B cell (primary cell): ENCODE measurements around the gene GNA15. TPM values are rescaled to one million over a fixed set of nuclear protein-coding genes. Genes with fewer than 3 reads are reported as not detected.

Source experiments
- ATAC-seq: fragments of 200-7000 bp; cut with Tn5 transposase; one replicate; pipeline ENCODE4 v1.10.0; 2021; ENCODE audit warnings: low read depth, mild to moderate bottlenecking, moderate number of reproducible peaks, moderate library complexity
- CTCF ChIA-PET: fragments of 350-600 bp; sonication (Branson Sonifier 250); formaldehyde crosslinking; loops from one replicate; lab custom pipeline; 2021; ENCODE audit warnings: antibody characterized with exemption, inconsistent platforms; lab: Charles Lee
- POLR2A ChIA-PET: fragments of 350-600 bp; sonication (Branson Sonifier 250); formaldehyde crosslinking; loops from one replicate; lab custom pipeline; 2021; ENCODE audit warnings: antibody characterized with exemption; lab: Charles Lee
- DNase-seq: peaks from one replicate; pipeline ENCODE4 v3.0.0; 2013
- H2AFZ ChIP-seq: 2 replicates; pipeline ENCODE4 v1.6.1; 2012; ENCODE audit warnings: mild to moderate bottlenecking, low read depth, low read length; ENCODE audit not compliant: insufficient read depth, poor library complexity, severe bottlenecking
- H3K27ac ChIP-seq, 2 donors: 1 replicate in 1 of 2; 2 replicates in 1 of 2; pipeline ENCODE4 v1.5.1; 2012 to 2013; ENCODE audit warnings: low read length in 2 of 2, mild to moderate bottlenecking in 2 of 2, moderate library complexity in 1 of 2
- H3K27me3 ChIP-seq, 4 experiments: fragments of 200-600 bp in 1 of 4; sonication (generic) in 1 of 4; replicated peaks in 1 of 4; 1 replicate in 2 of 4; 2 replicates in 2 of 4; pipeline versions ENCODE4 v1.6.1 to v1.7.0; 2013 to 2016; ENCODE audit warnings: low read length in 3 of 4, mild to moderate bottlenecking in 2 of 4, mixed read lengths in 1 of 4, moderate library complexity in 1 of 4; ENCODE audit not compliant: insufficient read depth in 4 of 4, control insufficient read depth in 3 of 4; ENCODE audit errors: control extremely low read depth in 1 of 4
- H3K36me3 ChIP-seq, 2 experiments: replicated peaks in 1 of 2; 1 replicate in 1 of 2; 2 replicates in 1 of 2; pipeline versions ENCODE4 v1.6.1 to v1.7.1; 2013; ENCODE audit warnings: low read length in 1 of 2; ENCODE audit not compliant: insufficient read depth in 2 of 2, control insufficient read depth in 1 of 2; ENCODE audit errors: control extremely low read depth in 1 of 2, extremely low read depth in 1 of 2
- H3K4me1 ChIP-seq, 2 donors: fragments of 200-600 bp in 1 of 2; sonication (generic) in 1 of 2; 1 replicate in 1 of 2; 2 replicates in 1 of 2; pipeline versions ENCODE4 v1.5.1 to v1.6.1; 2013 to 2017; ENCODE audit warnings: low read length in 2 of 2; ENCODE audit not compliant: control insufficient read depth in 2 of 2, insufficient read depth in 2 of 2
- H3K4me2 ChIP-seq: replicated peaks from 2 replicates; pipeline ENCODE3; 2012; ENCODE audit warnings: mild to moderate bottlenecking, low read depth, low read length; ENCODE audit not compliant: poor library complexity, severe bottlenecking
- H3K4me3 ChIP-seq, 5 experiments: fragments of 200-600 bp in 1 of 5; sonication (generic) in 1 of 5; 1 replicate in 3 of 5; 2 replicates in 2 of 5; pipeline versions ENCODE4 v1.5.1 to v1.7.0; 2011 to 2016; ENCODE audit warnings: low read length in 4 of 5, mild to moderate bottlenecking in 4 of 5, low read depth in 2 of 5, control low read depth in 1 of 5, moderate library complexity in 1 of 5; ENCODE audit not compliant: insufficient read depth in 1 of 5; ENCODE audit errors: control extremely low read depth in 1 of 5, extremely low read depth in 1 of 5
- H3K79me2 ChIP-seq: fragments of 200-600 bp; sonication (generic); one replicate; pipeline ENCODE4 v1.6.0; 2016; ENCODE audit warnings: low read length; ENCODE audit not compliant: control insufficient read depth, insufficient read depth
- H3K9ac ChIP-seq: fragments of 200-600 bp; sonication (generic); 2 replicates; pipeline ENCODE4 v1.6.1; 2017; ENCODE audit warnings: mild to moderate bottlenecking, low read length, moderate library complexity
- H3K9me3 ChIP-seq, 3 donors: one replicate each; pipeline versions ENCODE4 v1.6.1 to v1.7.1; 2013; ENCODE audit warnings: low read length in 2 of 3; ENCODE audit not compliant: control insufficient read depth in 2 of 3, insufficient read depth in 1 of 3; ENCODE audit errors: control extremely low read depth in 1 of 3
- H4K20me1 ChIP-seq: 2 replicates; pipeline ENCODE4 v1.6.0; 2012; ENCODE audit warnings: mild to moderate bottlenecking, low read length; ENCODE audit not compliant: insufficient read depth, control insufficient read depth, poor library complexity, severe bottlenecking
- H3K27ac Mint-ChIP-seq: one replicate; pipeline ENCODE4 v1.8.0; 2021; ENCODE audit warnings: mixed read lengths
- H3K27me3 Mint-ChIP-seq: one replicate; pipeline ENCODE4 v1.8.0; 2021; ENCODE audit warnings: mixed read lengths
- H3K4me1 Mint-ChIP-seq: one replicate; pipeline ENCODE4 v1.8.0; 2021; ENCODE audit warnings: mixed read lengths
- H3K4me3 Mint-ChIP-seq: one replicate; pipeline ENCODE4 v1.8.0; 2021; ENCODE audit warnings: mixed read lengths
- H3K9me3 Mint-ChIP-seq: one replicate; pipeline ENCODE4 v1.8.0; 2022; ENCODE audit warnings: mixed read lengths; ENCODE audit not compliant: insufficient read depth
- CTCF ChIP-seq: fragments of 200-600 bp; IDR thresholded peaks from one replicate; pipeline ENCODE4 v1.8.0; 2022; ENCODE audit warnings: antibody characterized with exemption, mild to moderate bottlenecking
- WGBS: methylation state at CpG from one replicate; pipeline ENCODE4 v1.1.5; 2013; ENCODE audit warnings: missing lambda C conversion rate; ENCODE audit not compliant: insufficient coverage; 5-methylcytosine and 5-hydroxymethylcytosine counted together
- intact Hi-C: fragments of 100-400 bp; cut with micrococcal nuclease; formaldehyde crosslinking; loops from one replicate; pipeline ENCODE4 v1.10.0; 2022
- polyA plus RNA-seq: library from polyadenylated mRNA; depleted of rRNA; stranded (reverse); fragments of >200 nt; gene quantifications from 2 replicates; pipeline ENCODE4 v1.2.3, GENCODE V29; 2012
- total RNA-seq, 2 donors: library from RNA; stranded (reverse); fragments of 120-200 nt in 1 of 2; gene quantifications; 1 replicate in 1 of 2; 2 replicates in 1 of 2; pipeline versions ENCODE4 v1.2.3 to v1.2.4, GENCODE V29; 2013 to 2022

Gene GNA15
- total and polyA plus RNA-seq, 2 donors (not counting 1 experiment from before 2014, with no cell fraction given), result 0.37 to 0.52 TPM

- no peaks in the 10 kb centered on the region for H3K9me3 Mint-ChIP-seq
- POLR2A ChIA-PET, result interaction anchor here (0.5 to 0.6 kb wide), 2 partner anchors 315 to 637 kb away, joined by 3 to 4 read pairs; no protein-coding TSS in a partner anchor
- peak overlapping the region; percentile 55 for H3K4me3 Mint-ChIP-seq
- ATAC-seq, result no peak
- peak overlapping the region; percentile 20 for H3K27ac Mint-ChIP-seq
- CTCF ChIA-PET, result no interaction called here
- DNase-seq, result no peak
- Histone ChIP-seq H3K27me3 (no peaks in the 10 kb centered on the region), H2AFZ (no peak overlapping the region), H3K4me1 (peaks cover 33 to 57% of the 10 kb centered on the region in 2 donors), H3K4me2 (peak overlapping the region; percentile 100), H3K27ac (no peak overlapping the region), H3K9me3 (peaks cover 0 to 1% (median 0%) of the 10 kb centered on the region in 3 donors), H3K36me3 (peaks cover 0 to 25% of the 10 kb centered on the region in 2 experiments), H3K4me3 (no peak overlapping the region), H3K9ac (no peak overlapping the region), H3K79me2 (peaks cover 89% of the 10 kb centered on the region), H4K20me1 (peaks cover 91% of the 10 kb centered on the region)
- no peaks in the 10 kb centered on the region for H3K27me3 Mint-ChIP-seq
- 71% methylated on average over 34 of the region's 35 CpGs for WGBS
- intact Hi-C loops, result loop anchor here (10.0 kb wide), 3 partner anchors 124 to 1944 kb away; partner anchors contain the start of genes ATP5F1D, FEM1A, MIDN and TLE5
- no peak for TF ChIP-seq CTCF
- peaks cover 54% of the 10 kb centered on the region for H3K4me1 Mint-ChIP-seq
These were observed 53.1 kb downstream of the GNA15 start for GRCh38 chr19:3188627-3189596.
